ENCODE measurements around the gene SMARCA2.

The SMARCA2 gene

GRCh38 chr9:2199999-2200796 is 185.1 kb downstream of the SMARCA2 start:
- DNase-seq (ENCODE audit: extremely low read depth in 1 of 2, low read depth in 1 of 2): no peak

DNA sequence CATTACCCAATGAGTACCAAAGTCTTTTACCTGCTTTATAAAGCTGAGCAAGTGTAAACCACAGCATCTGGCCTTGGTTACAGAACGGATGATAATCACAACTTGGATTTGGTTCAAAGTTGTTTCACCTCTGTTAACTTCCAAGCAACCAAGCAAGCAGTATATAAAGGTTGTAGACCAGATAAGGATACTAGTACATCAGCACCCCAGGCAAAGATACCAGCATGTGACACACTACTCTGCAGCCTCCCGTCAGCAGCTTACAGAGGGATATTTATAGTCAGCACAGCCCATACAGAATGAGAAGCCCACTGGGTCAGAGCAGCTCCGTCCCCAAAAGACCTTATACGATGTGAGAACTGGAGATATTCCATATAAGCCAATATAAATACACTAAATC is 193.3 kb downstream of the SMARCA2 start:
- no peak for DNase-seq (ENCODE audit: extremely low read depth in 1 of 2, low read depth in 1 of 2)

DNA sequence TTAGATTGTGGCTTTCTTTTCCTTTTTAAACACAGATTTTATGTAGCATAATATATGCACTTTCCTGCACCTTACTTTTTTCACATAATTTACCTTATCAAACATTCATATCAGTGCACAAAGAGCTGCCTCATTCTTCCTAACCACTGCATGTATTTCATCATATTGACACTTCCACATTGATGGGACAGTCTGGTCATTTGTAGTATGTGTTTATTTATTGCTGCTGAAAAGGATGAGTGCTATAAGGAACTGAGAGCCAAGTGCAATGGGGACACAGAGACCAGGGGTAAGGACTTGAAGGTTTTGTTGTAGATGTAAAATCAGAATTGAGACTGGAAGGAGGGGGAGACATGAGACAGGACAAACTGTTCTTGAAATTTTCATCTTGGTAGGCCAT is 193.8 kb downstream of the SMARCA2 start:
- no peak for DNase-seq (ENCODE audit: extremely low read depth in 1 of 2, low read depth in 1 of 2)

GRCh38 chr9:2209400-2209799 is 194.3 kb downstream of the SMARCA2 start:
- no peak for DNase-seq (ENCODE audit: extremely low read depth in 1 of 2, low read depth in 1 of 2)

GRCh38 chr9:2210201-2210600 is 195.1 kb downstream of the SMARCA2 start:
- no peak for DNase-seq (ENCODE audit: extremely low read depth in 1 of 2, low read depth in 1 of 2)

- DNase-seq (ENCODE audit: extremely low read depth in 1 of 2, low read depth in 1 of 2): no peak
Measured at GRCh38 chr9:2213830-2214468, 198.8 kb downstream of the SMARCA2 start.

DNA sequence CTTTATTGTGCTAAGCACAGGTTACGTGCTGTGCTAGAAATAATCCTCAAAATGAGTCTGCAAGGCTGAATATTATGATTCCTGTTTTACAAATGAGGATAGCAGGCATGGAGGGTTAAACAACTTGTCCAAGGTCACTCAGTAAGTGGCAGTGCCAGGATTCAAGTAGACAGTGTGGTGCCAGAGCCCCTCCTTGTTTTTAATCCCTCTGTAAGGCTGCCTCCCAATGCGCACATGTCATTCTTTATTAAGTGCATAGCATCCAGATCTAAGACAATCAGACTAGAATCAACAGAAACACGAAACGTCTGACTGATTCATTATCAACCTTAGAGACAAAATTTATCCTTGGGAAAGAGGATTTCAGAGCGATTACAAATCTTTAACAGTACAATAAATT is 199.6 kb downstream of the SMARCA2 start:
- no peak for DNase-seq (ENCODE audit: extremely low read depth in 1 of 2, low read depth in 1 of 2)

DNA sequence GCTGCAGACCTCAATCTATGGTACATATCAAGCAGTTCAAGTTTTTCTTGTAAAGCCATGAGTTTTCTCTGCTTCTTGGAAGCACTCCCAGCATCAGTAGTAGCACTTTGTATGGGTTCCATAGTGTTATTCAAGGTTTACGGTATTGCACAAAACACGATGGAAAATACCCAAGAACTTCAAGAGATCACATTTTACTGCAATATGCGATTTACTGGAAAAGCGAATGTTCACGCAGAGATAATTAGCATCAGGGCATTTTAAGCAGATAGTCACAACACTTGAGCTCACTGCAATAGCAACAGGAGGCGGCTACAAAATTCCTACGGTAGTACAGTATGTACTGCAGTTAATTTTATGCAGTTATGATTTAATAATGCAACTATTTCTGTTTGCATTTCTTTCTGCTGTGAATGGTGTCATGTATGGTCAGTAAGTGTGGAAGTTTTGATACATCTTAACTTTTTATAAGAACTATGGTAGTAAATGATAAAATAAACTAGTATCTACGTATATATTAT is 200.8 kb downstream of the SMARCA2 start:
- no peak for DNase-seq (ENCODE audit: extremely low read depth in 1 of 2, low read depth in 1 of 2)

- DNase-seq (ENCODE audit: extremely low read depth in 1 of 2, low read depth in 1 of 2): no peak
Measured at GRCh38 chr9:2216591-2216990, 201.4 kb downstream of the SMARCA2 start.

GRCh38 chr9:2217540-2217939 is 202.4 kb downstream of the SMARCA2 start:
- DNase-seq (ENCODE audit: extremely low read depth in 1 of 2, low read depth in 1 of 2): no peak

- DNase-seq (ENCODE audit: extremely low read depth in 1 of 2, low read depth in 1 of 2): no peak
Measured at GRCh38 chr9:2220036-2220435, 204.9 kb downstream of the SMARCA2 start.

GRCh38 chr9:2227144-2227867 is 212.2 kb downstream of the SMARCA2 start:
- DNase-seq (ENCODE audit: extremely low read depth in 1 of 2, low read depth in 1 of 2): no peak

GRCh38 chr9:2228132-2228531 is 213.0 kb downstream of the SMARCA2 start:
- no peak for DNase-seq (ENCODE audit: extremely low read depth in 1 of 2, low read depth in 1 of 2)

GRCh38 chr9:2228641-2229040 is 213.5 kb downstream of the SMARCA2 start:
- DNase-seq (ENCODE audit: extremely low read depth in 1 of 2, low read depth in 1 of 2): no peak

DNA sequence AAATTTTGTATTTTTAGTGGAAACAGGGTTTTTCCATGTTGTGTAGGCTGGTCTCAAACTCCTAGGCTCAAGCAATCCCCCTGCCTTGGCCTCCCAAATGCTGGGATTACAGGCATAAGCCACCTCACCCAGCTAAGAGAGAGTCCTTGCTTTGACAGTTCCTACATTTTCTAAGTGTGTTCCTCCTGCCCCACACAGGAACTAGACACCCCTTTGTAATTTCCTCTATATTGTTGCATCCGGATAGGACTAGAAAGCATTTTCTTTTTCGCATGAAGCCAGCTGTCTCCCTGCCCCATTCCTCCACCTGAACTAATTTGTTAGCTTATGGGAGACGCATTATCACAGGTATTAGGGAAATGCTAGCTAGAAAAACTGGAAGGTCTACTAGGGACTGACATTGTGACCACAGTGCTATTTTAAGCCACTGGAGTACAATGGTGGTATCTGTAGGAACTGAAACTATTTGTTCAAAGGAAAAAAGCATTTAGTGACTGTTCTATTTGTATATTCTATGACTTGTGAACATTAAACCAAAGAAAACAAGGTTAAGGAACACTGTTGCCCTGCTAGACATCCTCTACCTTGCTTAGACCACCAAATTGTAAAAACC is 214.1 kb downstream of the SMARCA2 start:
- DNase-seq (ENCODE audit: extremely low read depth in 1 of 2, low read depth in 1 of 2): no peak

GRCh38 chr9:2230362-2230761 is 215.2 kb downstream of the SMARCA2 start:
- no peak for DNase-seq (ENCODE audit: extremely low read depth in 1 of 2, low read depth in 1 of 2)

GRCh38 chr9:2231101-2231500 is 216.0 kb downstream of the SMARCA2 start:
- no peak for DNase-seq (ENCODE audit: extremely low read depth in 1 of 2, low read depth in 1 of 2)

- no peak for DNase-seq (ENCODE audit: extremely low read depth in 1 of 2, low read depth in 1 of 2)
Measured at GRCh38 chr9:2231829-2232228, 216.7 kb downstream of the SMARCA2 start.

DNA sequence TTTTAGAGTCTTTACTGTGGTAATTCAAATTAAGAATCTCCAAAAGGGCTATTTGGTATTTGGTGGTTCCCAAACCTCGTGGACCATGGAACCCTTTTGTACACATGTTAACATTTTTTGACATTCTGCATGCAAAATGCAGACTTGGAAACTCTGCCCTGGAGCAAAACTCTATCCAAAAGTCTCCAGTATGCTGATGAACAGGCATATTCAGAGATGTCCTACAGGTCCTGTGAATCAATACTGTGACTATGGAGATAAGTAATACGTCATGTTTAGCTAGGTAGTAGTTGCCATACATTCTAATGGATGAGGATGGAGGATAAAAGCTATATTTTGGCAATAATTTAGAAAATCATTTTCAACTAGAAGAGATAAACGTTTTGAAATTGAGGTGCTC is 218.1 kb downstream of the SMARCA2 start:
- DNase-seq (ENCODE audit: extremely low read depth in 1 of 2, low read depth in 1 of 2): no peak

GRCh38 chr9:2234371-2234893 is 219.3 kb downstream of the SMARCA2 start:
- DNase-seq (ENCODE audit: extremely low read depth in 1 of 2, low read depth in 1 of 2): no peak

DNA sequence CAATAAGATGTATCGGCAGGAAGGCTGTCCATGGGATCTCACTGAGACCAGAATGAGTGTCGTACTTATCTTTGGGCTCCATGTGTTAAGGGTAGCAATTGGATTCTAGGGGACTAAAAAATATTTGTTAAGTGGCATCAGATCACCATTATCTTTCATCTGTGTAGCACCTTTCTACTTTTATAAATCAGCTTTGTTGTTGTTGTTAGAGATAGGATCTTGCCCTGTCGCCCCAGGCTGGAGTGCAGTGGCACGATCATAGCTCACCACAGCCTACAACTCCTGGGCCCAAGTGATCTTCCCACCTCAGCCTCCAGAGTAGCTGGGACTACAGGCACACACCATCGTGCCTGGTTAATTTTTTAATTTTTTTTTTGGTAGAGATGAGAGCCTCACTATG is 220.5 kb downstream of the SMARCA2 start:
- DNase-seq (ENCODE audit: extremely low read depth in 1 of 2, low read depth in 1 of 2): no peak

Measured in stimulated activated CD8-positive, alpha-beta memory T cell treated with anti-CD3 and anti-CD28 coated beads, Interleukin-7, amount 100 ng/mL, for 48 hours (primary cell).